ENCODE data around the gene PLEKHA5.

DNA sequence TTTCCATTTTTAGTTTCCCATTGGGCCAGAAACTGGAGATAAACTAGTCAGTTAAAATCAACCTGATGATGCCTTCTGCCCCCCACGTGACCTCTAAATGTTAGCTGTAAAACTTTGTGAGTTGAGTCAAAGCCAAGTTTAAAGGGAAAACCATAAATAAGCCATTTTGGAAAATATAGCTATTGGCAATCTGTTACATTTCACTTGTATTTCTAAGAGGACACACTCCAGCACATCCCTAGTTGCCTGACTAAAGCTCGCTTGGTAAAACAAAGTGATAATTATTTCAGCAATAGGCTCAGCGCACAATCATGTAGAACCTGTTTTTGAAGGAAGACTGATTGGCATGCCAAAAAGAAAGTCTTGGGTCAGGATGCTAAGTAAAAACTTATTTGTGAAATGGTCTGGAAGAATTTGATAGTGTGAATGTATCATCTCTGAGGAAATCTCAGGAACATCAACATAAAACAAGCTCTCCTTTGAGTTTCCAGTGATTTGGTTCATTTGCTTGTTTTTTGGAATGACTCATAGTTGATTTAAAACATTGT, 260.6 kb downstream of the PLEKHA5 start:
- peak in 1 of 3 donors; percentile 16 for TF ChIP-seq POLR2AphosphoS5 (IDR thresholded peaks at IDR 0.05)
- TF ChIP-seq, protein P1, sequence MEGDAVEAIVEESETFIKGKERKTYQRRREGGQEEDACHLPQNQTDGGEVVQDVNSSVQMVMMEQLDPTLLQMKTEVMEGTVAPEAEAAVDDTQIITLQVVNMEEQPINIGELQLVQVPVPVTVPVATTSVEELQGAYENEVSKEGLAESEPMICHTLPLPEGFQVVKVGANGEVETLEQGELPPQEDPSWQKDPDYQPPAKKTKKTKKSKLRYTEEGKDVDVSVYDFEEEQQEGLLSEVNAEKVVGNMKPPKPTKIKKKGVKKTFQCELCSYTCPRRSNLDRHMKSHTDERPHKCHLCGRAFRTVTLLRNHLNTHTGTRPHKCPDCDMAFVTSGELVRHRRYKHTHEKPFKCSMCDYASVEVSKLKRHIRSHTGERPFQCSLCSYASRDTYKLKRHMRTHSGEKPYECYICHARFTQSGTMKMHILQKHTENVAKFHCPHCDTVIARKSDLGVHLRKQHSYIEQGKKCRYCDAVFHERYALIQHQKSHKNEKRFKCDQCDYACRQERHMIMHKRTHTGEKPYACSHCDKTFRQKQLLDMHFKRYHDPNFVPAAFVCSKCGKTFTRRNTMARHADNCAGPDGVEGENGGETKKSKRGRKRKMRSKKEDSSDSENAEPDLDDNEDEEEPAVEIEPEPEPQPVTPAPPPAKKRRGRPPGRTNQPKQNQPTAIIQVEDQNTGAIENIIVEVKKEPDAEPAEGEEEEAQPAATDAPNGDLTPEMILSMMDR (IDR thresholded peaks at IDR 0.05) = no peak
- TF ChIP-seq EP300 (IDR thresholded peaks at IDR 0.05; ENCODE audit: low read depth) = no peak
- TF ChIP-seq POLR2A (IDR thresholded peaks at IDR 0.05) = no peak
